OCI-LY7 (cell line): ENCODE data around the gene CAMSAP3. TPM values are rescaled to one million over a fixed set of nuclear protein-coding genes. Genes with fewer than 3 reads are reported as not detected.

Experiments
- BruUV-seq: library from RNA; stranded (reverse); fragments of 400-500 nt; replicated peaks from 2 replicates; lab custom pipeline; 2021; lab: Mats Ljungman, UMichigan
- CTCF ChIA-PET: fragments of 300-600 bp; sonication (Branson Sonifier 250); formaldehyde crosslinking; loops from one replicate; lab custom pipeline; 2022; ENCODE audit warnings: antibody characterized with exemption; ENCODE audit not compliant: unreplicated experiment; lab: Charles Lee
- POLR2A ChIA-PET: fragments of 300-600 bp; sonication (Branson Sonifier 250); formaldehyde crosslinking; loops from one replicate; lab custom pipeline; 2022; ENCODE audit warnings: antibody characterized with exemption; lab: Charles Lee
- DNase-seq: peaks from one replicate; pipeline ENCODE4 v3.0.0-alpha.2; 2015; ENCODE audit warnings: low spot score
- H2AFZ ChIP-seq: fragments of 200-600 bp; sonication (generic), shearing (Covaris generic); 2 replicates; pipeline ENCODE4 v1.6.1; 2014; ENCODE audit warnings: mild to moderate bottlenecking, antibody characterized with exemption, low read length, moderate library complexity
- H3K27ac ChIP-seq: fragments of 200-600 bp; sonication (generic); 2 replicates; pipeline ENCODE4 v1.5.1; 2014; ENCODE audit warnings: mixed run types, low read depth, mild to moderate bottlenecking, moderate library complexity, low read length, inconsistent platforms; ENCODE audit not compliant: poor library complexity, severe bottlenecking
- H3K36me3 ChIP-seq: fragments of 200-600 bp; sonication (generic); 2 replicates; pipeline ENCODE4 v1.6.1; 2014; ENCODE audit warnings: mild to moderate bottlenecking, antibody characterized with exemption, low read length, moderate library complexity, mixed read lengths; ENCODE audit not compliant: insufficient read depth
- H3K4me1 ChIP-seq: fragments of 200-600 bp; sonication (generic); 2 replicates; pipeline ENCODE4 v1.5.1; 2014; ENCODE audit warnings: mild to moderate bottlenecking, low read length; ENCODE audit not compliant: insufficient read depth, poor library complexity, severe bottlenecking
- H3K4me2 ChIP-seq: fragments of 200-600 bp; sonication (generic); 2 replicates; pipeline ENCODE4 v1.6.1; 2014; ENCODE audit warnings: mild to moderate bottlenecking, low read length
- H3K4me3 ChIP-seq: fragments of 200-600 bp; sonication (generic); 2 replicates; pipeline ENCODE4 v1.5.1; 2014; ENCODE audit warnings: mild to moderate bottlenecking, low read depth, low read length; ENCODE audit not compliant: poor library complexity, severe bottlenecking
- H3K79me2 ChIP-seq: fragments of 200-600 bp; sonication (generic); 2 replicates; pipeline ENCODE4 v1.6.1; 2016; ENCODE audit warnings: low read depth, mild to moderate bottlenecking, low read length, moderate library complexity, mixed read lengths; ENCODE audit not compliant: insufficient read depth
- H3K9me2 ChIP-seq: fragments of 200-600 bp; sonication (generic); 2 replicates; pipeline ENCODE4 v1.6.1; 2016; ENCODE audit warnings: mild to moderate bottlenecking, low read length, mixed read lengths; ENCODE audit not compliant: insufficient read depth
- H3K9me3 ChIP-seq: fragments of 200-600 bp; sonication (generic); 2 replicates; pipeline ENCODE4 v1.6.1; 2014; ENCODE audit warnings: mild to moderate bottlenecking, mixed run types, low read length, mixed read lengths
- H4K20me1 ChIP-seq: fragments of 200-600 bp; sonication (generic); 2 replicates; pipeline ENCODE4 v1.6.1; 2014; ENCODE audit warnings: mild to moderate bottlenecking, antibody characterized with exemption, low read length, moderate library complexity, mixed read lengths; ENCODE audit not compliant: insufficient read depth
- EZH2phosphoT487 ChIP-seq: fragments of 200-600 bp; sonication (generic); IDR thresholded peaks from 2 replicates; pipeline ENCODE4 v1.6.1; 2018; ENCODE audit warnings: low read depth, borderline replicate concordance, mild to moderate bottlenecking, mixed run types, antibody characterized with exemption, low read length, moderate library complexity, mixed read lengths
- intact Hi-C: fragments of 100-400 bp; cut with micrococcal nuclease; formaldehyde crosslinking; loops from one replicate; pipeline ENCODE4 v1.10.0; 2022; ENCODE audit not compliant: unreplicated experiment
- microRNA-seq: library from miRNA; unstranded; fragments of <30 nt; microRNA quantifications from one replicate; pipeline ENCODE4 v1.2.0, GENCODE V29; 2022; ENCODE audit warnings: borderline replicate concordance
- small RNA-seq: library from RNA; depleted of rRNA; stranded (forward); fragments of <200 nt; gene quantifications from one replicate; pipeline ENCODE3, GENCODE V24; 2014
- total RNA-seq, 2 experiments: library from RNA; depleted of rRNA in 1 of 2; stranded (reverse); fragments of >200 nt in 1 of 2; shearing (Covaris generic) in 1 of 2; gene quantifications; 2 replicates each; pipeline ENCODE4 v1.2.3, GENCODE V29; 2014 to 2022

CAMSAP3 gene
- total RNA-seq, 2 experiments from 2014 or later: 1.6 to 1.9 TPM

DNA sequence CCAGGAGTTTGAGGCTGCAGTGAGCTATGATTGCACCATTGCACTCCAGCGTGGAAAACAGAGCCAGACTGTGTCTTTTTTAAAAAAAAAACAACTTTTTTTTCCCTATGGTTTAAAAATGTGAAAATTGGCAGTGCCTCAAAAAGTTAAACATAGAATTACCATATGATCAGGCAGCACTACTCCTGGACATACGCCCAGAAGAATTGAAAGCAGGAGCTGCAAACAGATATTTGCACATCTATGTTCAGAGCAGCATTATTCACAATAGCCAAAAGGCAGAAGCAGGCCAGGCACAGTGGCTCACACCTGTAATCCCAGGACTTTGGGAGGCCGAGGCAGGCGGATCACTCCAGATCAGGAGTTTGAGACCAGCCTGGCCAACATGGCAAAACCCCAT is 69.4 kb downstream of the CAMSAP3 start:
- no peaks in the 10 kb centered on the region for H3K9me3 ChIP-seq
- H3K4me1 ChIP-seq: no peaks in the 10 kb centered on the region
- DNase-seq: no peak
- H3K4me2 ChIP-seq: no peak overlapping the region
- H3K9me2 ChIP-seq: no peaks in the 10 kb centered on the region
- no peaks in the 10 kb centered on the region for H3K36me3 ChIP-seq
- H2AFZ ChIP-seq: no peak overlapping the region
- ChIA-PET CTCF (no interaction called here), POLR2A (no interaction called here)
- no peak overlapping the region for H3K27ac ChIP-seq
- H3K4me3 ChIP-seq: no peak overlapping the region
- BruUV-seq: no TSS peak
- H3K79me2 ChIP-seq: no peaks in the 10 kb centered on the region
- no peak for TF ChIP-seq EZH2phosphoT487
- H4K20me1 ChIP-seq: no peaks in the 10 kb centered on the region
- intact Hi-C loops: no loop called here

Small RNA genes lying within 50 kb of the gene (microRNA-seq; reads per million reads assigned to microRNA genes)
- gene MIR6792: not detected

Small RNA genes lying within 50 kb of the gene (small RNA-seq; reads per million reads assigned to genes)
- not detected for gene MIR6792

Other genes with a start within 250 kb of the CAMSAP3 start
- 45.8 and 48.1 TPM in 2 replicates for gene ARHGEF18, start 246.9 kb upstream of the CAMSAP3 start, total RNA-seq (2014; rRNA removed; shearing (Covaris generic))
- gene ARHGEF18, start 246.9 kb upstream of the CAMSAP3 start, total RNA-seq (2022): 55.2 and 59.3 TPM in 2 replicates
- gene PEX11G, start 106.8 kb upstream of the CAMSAP3 start, total RNA-seq (2014; rRNA removed; shearing (Covaris generic)): not detected in 2 replicates
- gene PEX11G, start 106.8 kb upstream of the CAMSAP3 start, total RNA-seq (2022): not detected in 2 replicates
- not detected in 2 replicates for gene ZNF358, start 79.8 kb upstream of the CAMSAP3 start, total RNA-seq (2014; rRNA removed; shearing (Covaris generic))
- not detected in 2 replicates for gene ZNF358, start 79.8 kb upstream of the CAMSAP3 start, total RNA-seq (2022)
- gene MCOLN1, start 73.2 kb upstream of the CAMSAP3 start, total RNA-seq (2014; rRNA removed; shearing (Covaris generic)): 2.4 and 7.8 TPM in 2 replicates
- gene MCOLN1, start 73.2 kb upstream of the CAMSAP3 start, total RNA-seq (2022): 16.7 and 18.3 TPM in 2 replicates
- gene PNPLA6, start 60.1 kb upstream of the CAMSAP3 start, total RNA-seq (2014; rRNA removed; shearing (Covaris generic)): 50.6 and 54.3 TPM in 2 replicates
- 92.4 and 93.0 TPM in 2 replicates for gene PNPLA6, start 60.1 kb upstream of the CAMSAP3 start, total RNA-seq (2022)
- 35.0 and 36.6 TPM in 2 replicates for gene XAB2, start 33.7 kb downstream of the CAMSAP3 start, total RNA-seq (2014; rRNA removed; shearing (Covaris generic))
- 39.7 and 39.9 TPM in 2 replicates for gene XAB2, start 33.7 kb downstream of the CAMSAP3 start, total RNA-seq (2022)
- 48.8 and 65.4 TPM in 2 replicates for gene PET100, start 33.9 kb downstream of the CAMSAP3 start, total RNA-seq (2014; rRNA removed; shearing (Covaris generic))
- gene PET100, start 33.9 kb downstream of the CAMSAP3 start, total RNA-seq (2022): 111 and 118 TPM in 2 replicates
- gene PCP2, start 37.9 kb downstream of the CAMSAP3 start, total RNA-seq (2014; rRNA removed; shearing (Covaris generic)): 0.82 TPM in 1 of 2 replicates, not detected in the other
- 2.0 and 2.1 TPM in 2 replicates for gene PCP2, start 37.9 kb downstream of the CAMSAP3 start, total RNA-seq (2022)
- 27.7 and 43.0 TPM in 2 replicates for gene STXBP2, start 41.2 kb downstream of the CAMSAP3 start, total RNA-seq (2014; rRNA removed; shearing (Covaris generic))
- 121 and 138 TPM in 2 replicates for gene STXBP2, start 41.2 kb downstream of the CAMSAP3 start, total RNA-seq (2022)
- not detected in 2 replicates for gene RETN, start 73.2 kb downstream of the CAMSAP3 start, total RNA-seq (2014; rRNA removed; shearing (Covaris generic))
- gene RETN, start 73.2 kb downstream of the CAMSAP3 start, total RNA-seq (2022): not detected in 2 replicates
- 0.22 and 0.28 TPM in 2 replicates for gene MCEMP1, start 81.2 kb downstream of the CAMSAP3 start, total RNA-seq (2014; rRNA removed; shearing (Covaris generic))
- not detected in 2 replicates for gene MCEMP1, start 81.2 kb downstream of the CAMSAP3 start, total RNA-seq (2022)
- 78.4 and 91.5 TPM in 2 replicates for gene TRAPPC5, start 85.0 kb downstream of the CAMSAP3 start, total RNA-seq (2014; rRNA removed; shearing (Covaris generic))
- 115 and 150 TPM in 2 replicates for gene TRAPPC5, start 85.0 kb downstream of the CAMSAP3 start, total RNA-seq (2022)
- gene FCER2, start 106.3 kb downstream of the CAMSAP3 start, total RNA-seq (2014; rRNA removed; shearing (Covaris generic)): 3.3 and 3.7 TPM in 2 replicates
- gene FCER2, start 106.3 kb downstream of the CAMSAP3 start, total RNA-seq (2022): 3.9 and 4.6 TPM in 2 replicates
- not detected in 2 replicates for gene CLEC4G, start 136.2 kb downstream of the CAMSAP3 start, total RNA-seq (2014; rRNA removed; shearing (Covaris generic))
- not detected in 2 replicates for gene CLEC4G, start 136.2 kb downstream of the CAMSAP3 start, total RNA-seq (2022)
- gene CD209, start 151.7 kb downstream of the CAMSAP3 start, total RNA-seq (2014; rRNA removed; shearing (Covaris generic)): not detected in 2 replicates
- not detected in 2 replicates for gene CD209, start 151.7 kb downstream of the CAMSAP3 start, total RNA-seq (2022)
- not detected in 2 replicates for gene CLEC4M, start 167.4 kb downstream of the CAMSAP3 start, total RNA-seq (2014; rRNA removed; shearing (Covaris generic))
- not detected in 2 replicates for gene CLEC4M, start 167.4 kb downstream of the CAMSAP3 start, total RNA-seq (2022)
- 2.7 and 7.4 TPM in 2 replicates for gene EVI5L, start 234.4 kb downstream of the CAMSAP3 start, total RNA-seq (2014; rRNA removed; shearing (Covaris generic))
- 5.5 and 5.9 TPM in 2 replicates for gene EVI5L, start 234.4 kb downstream of the CAMSAP3 start, total RNA-seq (2022)